K562 (cell line): ENCODE data around the gene RNASEH1. TPM values are rescaled to one million over a fixed set of nuclear protein-coding genes. Genes with fewer than 3 reads are reported as not detected.

Source experiments
- CBX5 ChIP-seq: IDR thresholded peaks from 2 replicates; pipeline ENCODE4 v1.6.1; 2014; ENCODE audit warnings: low read depth, borderline replicate concordance
- COPS2 ChIP-seq: fragments of 450-650 bp; conservative IDR thresholded peaks from 2 replicates; pipeline ENCODE4 v1.6.1; 2016; ENCODE audit warnings: mild to moderate bottlenecking, moderate library complexity
- ESRRA ChIP-seq: fragments of 450-650 bp; IDR thresholded peaks from 2 replicates; pipeline ENCODE4 v1.6.1; 2014; ENCODE audit warnings: low read depth, mild to moderate bottlenecking, moderate library complexity, borderline replicate concordance
- ETS2 ChIP-seq: IDR thresholded peaks from 2 replicates; pipeline ENCODE4 v1.6.1; 2016; ENCODE audit warnings: borderline replicate concordance, missing genetic modification characterization, mild to moderate bottlenecking, moderate library complexity, missing compliant biosample characterization; ENCODE audit not compliant: poor library complexity, severe bottlenecking
- ETV1 ChIP-seq: fragments of 450-650 bp; conservative IDR thresholded peaks from 2 replicates; pipeline ENCODE4 v1.6.1; 2016; ENCODE audit warnings: missing genetic modification characterization, control low read depth, low read depth, missing compliant biosample characterization
- HLTF ChIP-seq: fragments of 450-650 bp; IDR thresholded peaks from 2 replicates; pipeline ENCODE4 v1.6.1; 2016
- HNRNPLL ChIP-seq: fragments of 200-400 bp; formaldehyde crosslinking; IDR thresholded peaks from 2 replicates; pipeline ENCODE4 v1.6.1; 2017; ENCODE audit warnings: low read length, low read depth, mild to moderate bottlenecking; ENCODE audit not compliant: poor library complexity, severe bottlenecking
- MYNN ChIP-seq, 2 experiments: sonication (generic); formaldehyde crosslinking in 1 of 2; IDR thresholded peaks; 2 replicates each; pipeline versions ENCODE4 v1.5.0 to v1.6.1; 2016 to 2020; ENCODE audit warnings: antibody characterized with exemption in 1 of 2, missing genetic modification reagents in 1 of 2
- NCOA4 ChIP-seq: fragments of 450-650 bp; IDR thresholded peaks from 2 replicates; pipeline ENCODE4 v1.6.1; 2018; ENCODE audit warnings: mild to moderate bottlenecking; ENCODE audit not compliant: partially characterized antibody
- POLR2AphosphoS2 ChIP-seq: IDR thresholded peaks from 2 replicates; pipeline ENCODE4 v1.6.1; 2012; ENCODE audit warnings: low read length, improper control_type of control experiment
- SRSF1 ChIP-seq: fragments of 200-400 bp; formaldehyde crosslinking; IDR thresholded peaks from 2 replicates; pipeline ENCODE4 v1.6.1; 2017; ENCODE audit warnings: mild to moderate bottlenecking, low read depth, low read length, moderate library complexity
- TEAD4 ChIP-seq, 2 experiments: sonication (generic) in 1 of 2; formaldehyde crosslinking in 1 of 2; IDR thresholded peaks; 2 replicates each; pipeline versions ENCODE4 v1.6.1 to v1.8.0; 2012 to 2022; ENCODE audit warnings: borderline replicate concordance in 1 of 2, inconsistent platforms in 1 of 2, low read length in 1 of 2, mild to moderate bottlenecking in 1 of 2, missing genetic modification reagents in 1 of 2
- ZNF124 ChIP-seq: sonication (generic); formaldehyde crosslinking; IDR thresholded peaks from 2 replicates; pipeline ENCODE4 v1.8.1; 2022; ENCODE audit warnings: missing genetic modification reagents
- ZNF133 ChIP-seq: fragments of 250-450 bp; sonication (Bioruptor Pico); IDR thresholded peaks from 2 replicates; pipeline ENCODE4 v1.4.0; 2020; ENCODE audit warnings: mild to moderate bottlenecking
- polyA plus RNA-seq, 8 experiments: library from polyadenylated mRNA; depleted of rRNA in 4 of 8; stranded (reverse) in 5 of 8; unstranded in 3 of 8; fragments of >200 nt; fragmentation: Nextera tagmentation in 2 of 8; fragmentation: Illumina TruSeq in 1 of 8; extraction: Ambion mirVana in 2 of 8; extraction: Trizol in 1 of 8; gene quantifications; 2 replicates each; pipeline versions ENCODE4 v1.2.1 to v1.2.3, GENCODE V29; 2011 to 2014; ENCODE audit warnings: inconsistent platforms in 1 of 8, missing spikeins in 1 of 8
- total RNA-seq, 7 experiments: library from RNA; depleted of rRNA in 6 of 7; stranded (reverse); fragments of >200 nt in 6 of 7; fragmentation: Illumina TruSeq in 2 of 7; extraction: Trizol in 2 of 7; gene quantifications; 2 replicates each; pipeline versions ENCODE4 v1.2.1 to v1.2.3, GENCODE V29; 2011 to 2021; ENCODE audit warnings: low replicate concordance in 1 of 7
- TF ChIP-seq, protein P1 (sequence below), 2 experiments: IDR thresholded peaks; 2 replicates each; pipeline ENCODE4 v1.6.1; 2012; ENCODE audit warnings: improper control_type of control experiment in 2 of 2, low read depth in 2 of 2, low read length in 2 of 2, borderline replicate concordance in 1 of 2
- TF ChIP-seq, protein P2 (sequence below): fragments of 450-650 bp; IDR thresholded peaks from 2 replicates; pipeline ENCODE4 v1.6.1; 2016; ENCODE audit warnings: borderline replicate concordance
- TF ChIP-seq, protein P3 (sequence below): IDR thresholded peaks from 2 replicates; pipeline ENCODE4 v1.6.1; 2016; ENCODE audit warnings: missing genetic modification characterization, missing compliant biosample characterization
- TF ChIP-seq, protein P4 (sequence below): sonication (generic); formaldehyde crosslinking; IDR thresholded peaks from 2 replicates; pipeline ENCODE4 v1.9.0; 2022; ENCODE audit warnings: mild to moderate bottlenecking, missing genetic modification reagents

Gene RNASEH1
- total and polyA plus RNA-seq, 9 of the 15 experiments (the other 6 are each of a cell fraction or from before 2014, with no cell fraction given) = 25.7 to 47.5 (median 42.8) TPM

DNA sequence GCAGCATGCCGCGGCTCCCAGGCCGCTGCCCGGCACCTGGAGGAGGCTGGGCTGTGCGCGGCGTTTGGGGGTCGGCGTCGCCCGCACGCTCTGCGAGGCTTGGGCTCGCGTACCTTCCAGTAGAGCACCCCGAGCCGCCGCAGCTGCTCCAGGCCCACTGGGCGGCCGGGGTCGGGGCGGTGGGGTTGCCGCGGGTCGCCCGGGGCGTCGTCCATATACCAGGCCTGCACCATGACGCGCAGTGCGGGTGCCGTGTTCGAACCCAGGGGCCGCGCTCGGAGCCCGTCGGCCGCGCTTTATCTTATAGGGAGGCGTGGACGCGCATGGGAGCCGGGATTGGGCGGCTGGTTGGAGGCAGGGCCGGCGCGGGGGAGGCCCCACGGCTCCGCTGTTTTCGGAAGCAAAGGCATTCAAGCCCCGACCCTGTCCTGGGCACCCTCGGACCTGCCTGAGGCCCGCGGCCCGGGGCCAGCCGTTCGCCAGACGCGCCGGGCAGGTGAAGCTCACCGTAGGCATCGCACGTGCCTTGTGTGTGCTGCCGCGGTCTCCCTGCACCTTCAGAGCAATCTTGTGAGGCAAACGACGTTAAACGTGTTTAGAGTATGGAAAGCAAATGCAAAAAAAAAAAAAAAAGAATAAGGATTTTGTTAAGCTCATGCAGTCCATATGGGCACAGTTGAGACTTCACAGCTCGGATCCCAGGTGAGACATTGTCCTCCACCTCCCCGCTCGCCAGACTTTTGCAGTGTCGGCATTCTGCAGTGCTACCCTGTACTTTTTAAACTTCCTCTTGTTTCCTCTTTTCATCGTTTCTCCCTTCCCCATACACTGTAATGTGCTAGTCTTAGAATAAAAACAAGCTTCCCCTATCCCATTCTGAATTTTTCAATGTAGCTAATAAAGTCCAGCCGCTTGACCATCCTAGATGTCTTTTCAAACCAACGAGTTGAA is 38.6 kb downstream of the RNASEH1 start, which contains the start of gene ADI1 (continued):
- no peak; the same call in 1 of the 2 replicates for TF ChIP-seq HLTF
- TF ChIP-seq ETV1 (tag) = no peak
- TF ChIP-seq, protein P1, sequence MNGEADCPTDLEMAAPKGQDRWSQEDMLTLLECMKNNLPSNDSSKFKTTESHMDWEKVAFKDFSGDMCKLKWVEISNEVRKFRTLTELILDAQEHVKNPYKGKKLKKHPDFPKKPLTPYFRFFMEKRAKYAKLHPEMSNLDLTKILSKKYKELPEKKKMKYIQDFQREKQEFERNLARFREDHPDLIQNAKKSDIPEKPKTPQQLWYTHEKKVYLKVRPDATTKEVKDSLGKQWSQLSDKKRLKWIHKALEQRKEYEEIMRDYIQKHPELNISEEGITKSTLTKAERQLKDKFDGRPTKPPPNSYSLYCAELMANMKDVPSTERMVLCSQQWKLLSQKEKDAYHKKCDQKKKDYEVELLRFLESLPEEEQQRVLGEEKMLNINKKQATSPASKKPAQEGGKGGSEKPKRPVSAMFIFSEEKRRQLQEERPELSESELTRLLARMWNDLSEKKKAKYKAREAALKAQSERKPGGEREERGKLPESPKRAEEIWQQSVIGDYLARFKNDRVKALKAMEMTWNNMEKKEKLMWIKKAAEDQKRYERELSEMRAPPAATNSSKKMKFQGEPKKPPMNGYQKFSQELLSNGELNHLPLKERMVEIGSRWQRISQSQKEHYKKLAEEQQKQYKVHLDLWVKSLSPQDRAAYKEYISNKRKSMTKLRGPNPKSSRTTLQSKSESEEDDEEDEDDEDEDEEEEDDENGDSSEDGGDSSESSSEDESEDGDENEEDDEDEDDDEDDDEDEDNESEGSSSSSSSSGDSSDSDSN (IDR thresholded peaks at IDR 0.05; ENCODE audit: borderline replicate concordance in 1 of 2, low read depth in 2 of 2, low read length in 2 of 2) = no peak
- no peak for TF ChIP-seq MYNN (IDR thresholded peaks at IDR 0.05)
- no peak for TF ChIP-seq MYNN (CRISPR knock-in tag; IDR thresholded peaks at IDR 0.05)
- no peak for TF ChIP-seq POLR2AphosphoS2
- TF ChIP-seq TEAD4 (IDR thresholded peaks at IDR 0.05; ENCODE audit: low read length) = 0 out of 2 replicates have a peak, but pooled peaks have one; percentile 12
- no peak for TF ChIP-seq TEAD4 (CRISPR knock-in tag; IDR thresholded peaks at IDR 0.05; ENCODE audit: borderline replicate concordance)
- TF ChIP-seq ZNF133 (CRISPR knock-in tag) = 0 out of 2 replicates have a peak, but pooled peaks have one; percentile 59
- TF ChIP-seq SRSF1 = no peak
- TF ChIP-seq ZNF124 (CRISPR knock-in tag) = no peak
- TF ChIP-seq NCOA4 = no peak
- TF ChIP-seq, protein P2, sequence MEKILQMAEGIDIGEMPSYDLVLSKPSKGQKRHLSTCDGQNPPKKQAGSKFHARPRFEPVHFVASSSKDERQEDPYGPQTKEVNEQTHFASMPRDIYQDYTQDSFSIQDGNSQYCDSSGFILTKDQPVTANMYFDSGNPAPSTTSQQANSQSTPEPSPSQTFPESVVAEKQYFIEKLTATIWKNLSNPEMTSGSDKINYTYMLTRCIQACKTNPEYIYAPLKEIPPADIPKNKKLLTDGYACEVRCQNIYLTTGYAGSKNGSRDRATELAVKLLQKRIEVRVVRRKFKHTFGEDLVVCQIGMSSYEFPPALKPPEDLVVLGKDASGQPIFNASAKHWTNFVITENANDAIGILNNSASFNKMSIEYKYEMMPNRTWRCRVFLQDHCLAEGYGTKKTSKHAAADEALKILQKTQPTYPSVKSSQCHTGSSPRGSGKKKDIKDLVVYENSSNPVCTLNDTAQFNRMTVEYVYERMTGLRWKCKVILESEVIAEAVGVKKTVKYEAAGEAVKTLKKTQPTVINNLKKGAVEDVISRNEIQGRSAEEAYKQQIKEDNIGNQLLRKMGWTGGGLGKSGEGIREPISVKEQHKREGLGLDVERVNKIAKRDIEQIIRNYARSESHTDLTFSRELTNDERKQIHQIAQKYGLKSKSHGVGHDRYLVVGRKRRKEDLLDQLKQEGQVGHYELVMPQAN = no peak
- TF ChIP-seq ESRRA = no peak
- TF ChIP-seq ETS2 (tag) = no peak
- no peak for TF ChIP-seq COPS2
- peak; percentile 95 for TF ChIP-seq HNRNPLL
- TF ChIP-seq, protein P3, sequence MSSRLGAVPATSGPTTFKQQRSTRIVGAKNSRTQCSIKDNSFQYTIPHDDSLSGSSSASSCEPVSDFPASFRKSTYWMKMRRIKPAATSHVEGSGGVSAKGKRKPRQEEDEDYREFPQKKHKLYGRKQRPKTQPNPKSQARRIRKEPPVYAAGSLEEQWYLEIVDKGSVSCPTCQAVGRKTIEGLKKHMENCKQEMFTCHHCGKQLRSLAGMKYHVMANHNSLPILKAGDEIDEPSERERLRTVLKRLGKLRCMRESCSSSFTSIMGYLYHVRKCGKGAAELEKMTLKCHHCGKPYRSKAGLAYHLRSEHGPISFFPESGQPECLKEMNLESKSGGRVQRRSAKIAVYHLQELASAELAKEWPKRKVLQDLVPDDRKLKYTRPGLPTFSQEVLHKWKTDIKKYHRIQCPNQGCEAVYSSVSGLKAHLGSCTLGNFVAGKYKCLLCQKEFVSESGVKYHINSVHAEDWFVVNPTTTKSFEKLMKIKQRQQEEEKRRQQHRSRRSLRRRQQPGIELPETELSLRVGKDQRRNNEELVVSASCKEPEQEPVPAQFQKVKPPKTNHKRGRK (tag) = no peak
- TF ChIP-seq, protein P4, sequence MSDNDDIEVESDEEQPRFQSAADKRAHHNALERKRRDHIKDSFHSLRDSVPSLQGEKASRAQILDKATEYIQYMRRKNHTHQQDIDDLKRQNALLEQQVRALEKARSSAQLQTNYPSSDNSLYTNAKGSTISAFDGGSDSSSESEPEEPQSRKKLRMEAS (CRISPR knock-in tag) = peak; percentile 84
- no peak for TF ChIP-seq CBX5
